ENCODE results near the gene NAA40. TPM values are rescaled to one million over a fixed set of nuclear protein-coding genes. Genes with fewer than 3 reads are reported as not detected.

NAA40 gene
- total RNA-seq, 2 experiments from 2014 or later = 11.8 to 14.0 TPM

- ChIA-PET POLR2A (interaction anchor here (0.8 to 1.2 kb wide), 5 partner anchors 11 to 232 kb away, joined by 3 to 15 read pairs (median 3); partner anchors contain the start of genes FERMT3 and OTUB1), CTCF (interaction anchor here (0.8 to 1.4 kb wide), 2 partner anchors 29 to 137 kb away, joined by 3 to 4 read pairs; no protein-coding TSS in a partner anchor)
- peaks cover 0 to 4% of the 10 kb centered on the region in 2 experiments for H3K27me3 ChIP-seq (ENCODE audit: control insufficient read depth in 1 of 2, insufficient read depth in 2 of 2, low read length in 2 of 2)
- H3K27ac ChIP-seq (ENCODE audit: low read depth in 1 of 2, low read length in 2 of 2) = peak within 1 kb of the TSS; percentile 90 to 95
- H3K27me3 Mint-ChIP-seq = no peaks in the 10 kb centered on the region
- no peaks in the 10 kb centered on the region for H3K9me3 Mint-ChIP-seq
- peaks cover 27% of the 10 kb centered on the region for H3K4me1 ChIP-seq (ENCODE audit: insufficient read depth, low read length)
- intact Hi-C loops (cut with DNase I, micrococcal nuclease) = loop anchor here (1.0 to 10.0 kb wide), 3 partner anchors 12 to 140 kb away; partner anchors contain the start of genes OTUB1 (in 2 of the 2), MARK2 (in 1 of the 2) and NAA40 (in 1 of the 2)
- peak within 1 kb of the TSS; percentile 94 for H3K4me3 ChIP-seq (ENCODE audit: low read length)
- DNase-seq (peak; percentile 85 to 99 (median 90)), ATAC-seq (ENCODE audit: poor library complexity) (peak; percentile 99)
- peak within 1 kb of the TSS; percentile 100 for H3K4me3 Mint-ChIP-seq
- H3K27ac Mint-ChIP-seq = peak within 1 kb of the TSS; percentile 99
- H3K36me3 Mint-ChIP-seq (ENCODE audit: low read depth) = peaks cover 15% of the 10 kb centered on the region
- H3K36me3 ChIP-seq (ENCODE audit: insufficient read depth, low read length) = peaks cover 9% of the 10 kb centered on the region
- H3K9me3 ChIP-seq (ENCODE audit: control insufficient read depth in 1 of 2, insufficient read depth in 1 of 2, low read length in 2 of 2) = no peaks in the 10 kb centered on the region
- no peak for TF ChIP-seq CTCF (IDR thresholded peaks at IDR 0.05)
- H3K4me1 Mint-ChIP-seq (ENCODE audit: low read depth) = peaks cover 25% of the 10 kb centered on the region
These were observed 35.7 kb downstream of the NAA40 start, which contains the start of gene COX8A for GRCh38 chr11:63974259-63975143. Gene COX8A, plus strand, starts transcription at chr11:63974620. Its CDS starts 61 bp downstream, at chr11:63974681.

DNA sequence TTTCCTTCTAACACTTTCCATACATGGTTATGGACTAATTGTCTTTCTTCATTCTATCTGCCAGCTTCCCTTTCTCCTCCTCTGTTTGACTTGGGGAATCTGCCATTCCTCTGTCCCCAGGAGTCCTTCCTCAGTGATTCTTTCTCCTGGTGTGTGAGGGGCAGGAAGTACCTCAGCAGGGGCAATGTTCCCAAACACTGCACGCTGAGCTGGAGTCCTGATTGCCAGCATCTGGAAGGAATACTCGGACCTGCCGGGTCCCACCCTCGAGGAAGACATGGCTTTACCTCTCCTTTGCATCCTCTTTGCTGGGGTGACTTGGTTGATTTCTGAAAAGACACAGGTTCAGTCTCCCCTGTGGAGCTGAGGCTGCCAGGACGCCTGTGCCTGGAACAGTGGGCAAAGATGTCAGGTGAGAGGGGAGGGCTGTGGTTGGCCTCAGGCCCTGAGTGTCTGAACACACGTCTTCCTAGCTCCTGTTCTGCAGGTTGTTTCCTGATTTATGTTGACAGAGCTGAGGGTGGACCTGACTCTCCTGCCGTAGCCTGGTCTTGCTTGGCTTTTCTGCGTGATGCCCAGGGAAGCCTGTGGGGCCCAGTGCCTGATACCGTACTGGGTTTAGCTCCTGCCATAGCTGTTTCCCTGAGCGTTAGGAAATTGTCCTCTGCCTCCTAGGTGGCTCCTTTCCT is 39.9 kb downstream of the NAA40 start:
- Histone ChIP-seq H3K36me3 (ENCODE audit: insufficient read depth, low read length) (peaks cover 11% of the 10 kb centered on the region), H3K4me1 (ENCODE audit: insufficient read depth, low read length) (peaks cover 25% of the 10 kb centered on the region), H3K9me3 (ENCODE audit: control insufficient read depth in 1 of 2, insufficient read depth in 1 of 2, low read length in 2 of 2) (no peaks in the 10 kb centered on the region), H3K27ac (ENCODE audit: low read depth in 1 of 2, low read length in 2 of 2) (no peak overlapping the region), H3K27me3 (ENCODE audit: control insufficient read depth in 1 of 2, insufficient read depth in 2 of 2, low read length in 2 of 2) (no peaks in the 10 kb centered on the region), H3K4me3 (ENCODE audit: low read length) (no peak overlapping the region)
- peaks cover 21% of the 10 kb centered on the region for H3K4me1 Mint-ChIP-seq (ENCODE audit: low read depth)
- no peak for TF ChIP-seq CTCF (IDR thresholded peaks at IDR 0.05)
- no peaks in the 10 kb centered on the region for H3K27me3 Mint-ChIP-seq
- peak overlapping the region; percentile 54 for H3K4me3 Mint-ChIP-seq
- DNase-seq = no peak
- H3K27ac Mint-ChIP-seq = peak overlapping the region; percentile 14
- POLR2A ChIA-PET = no interaction called here
- peaks cover 15% of the 10 kb centered on the region for H3K36me3 Mint-ChIP-seq (ENCODE audit: low read depth)
- no peak for ATAC-seq (ENCODE audit: poor library complexity)
- no peaks in the 10 kb centered on the region for H3K9me3 Mint-ChIP-seq
- intact Hi-C loops (cut with DNase I, micrococcal nuclease) = loop anchor here in 1 of 2 experiments (10.0 kb wide), 1 partner anchor 144 kb away; the partner anchor contains the start of gene MARK2
- CTCF ChIA-PET = no interaction called here

GRCh38 chr11:63979426-63979825 is 40.6 kb downstream of the NAA40 start:
- ATAC-seq (ENCODE audit: poor library complexity) (no peak), DNase-seq (no peak)
- Histone ChIP-seq H3K4me1 (ENCODE audit: insufficient read depth, low read length) (peaks cover 20% of the 10 kb centered on the region), H3K27me3 (ENCODE audit: control insufficient read depth in 1 of 2, insufficient read depth in 2 of 2, low read length in 2 of 2) (no peaks in the 10 kb centered on the region), H3K4me3 (ENCODE audit: low read length) (no peak overlapping the region), H3K27ac (ENCODE audit: low read depth in 1 of 2, low read length in 2 of 2) (no peak overlapping the region), H3K9me3 (ENCODE audit: control insufficient read depth in 1 of 2, insufficient read depth in 1 of 2, low read length in 2 of 2) (no peaks in the 10 kb centered on the region), H3K36me3 (ENCODE audit: insufficient read depth, low read length) (peaks cover 11% of the 10 kb centered on the region)
- TF ChIP-seq CTCF (IDR thresholded peaks at IDR 0.05) = no peak
- intact Hi-C loops (cut with DNase I, micrococcal nuclease) = loop anchor here in 1 of 2 experiments (10.0 kb wide), 1 partner anchor 145 kb away; the partner anchor contains the start of gene MARK2
- H3K27me3 Mint-ChIP-seq = no peaks in the 10 kb centered on the region
- H3K4me1 Mint-ChIP-seq (ENCODE audit: low read depth) = peaks cover 15% of the 10 kb centered on the region
- CTCF ChIA-PET = interaction anchor here (0.7 kb wide), 1 partner anchor 63 kb away, joined by 3 read pairs; no protein-coding TSS in a partner anchor
- peaks cover 12% of the 10 kb centered on the region for H3K36me3 Mint-ChIP-seq (ENCODE audit: low read depth)
- H3K27ac Mint-ChIP-seq = no peak overlapping the region
- no peaks in the 10 kb centered on the region for H3K9me3 Mint-ChIP-seq
- POLR2A ChIA-PET = no interaction called here
- no peak overlapping the region for H3K4me3 Mint-ChIP-seq
